ENCODE data around the gene ASXL3.
A peak's percentile ranks its signal among the peaks of the same experiment; 100 is the strongest.

ASXL3 gene

GRCh38 chr18:33660696-33661310 is 82.8 kb downstream of the ASXL3 start:
- DNase-seq (no peak), ATAC-seq (replicated peaks) (no peak)
- no peaks in the 10 kb centered on the region for H3K36me3 Mint-ChIP-seq
- H3K27ac Mint-ChIP-seq: no peak overlapping the region
- no peaks in the 10 kb centered on the region for H3K9me3 Mint-ChIP-seq
- H3K27me3 Mint-ChIP-seq: no peaks in the 10 kb centered on the region
- H3K4me3 Mint-ChIP-seq: no peak overlapping the region
- no peaks in the 10 kb centered on the region for H3K4me1 Mint-ChIP-seq

- no peak overlapping the region for H3K4me3 Mint-ChIP-seq
- H3K27me3 Mint-ChIP-seq: no peaks in the 10 kb centered on the region
- no peak overlapping the region for H3K27ac Mint-ChIP-seq
- no peaks in the 10 kb centered on the region for H3K9me3 Mint-ChIP-seq
- no peak for DNase-seq
- ATAC-seq (replicated peaks): no peak
- no peaks in the 10 kb centered on the region for H3K36me3 Mint-ChIP-seq
- H3K4me1 Mint-ChIP-seq: no peaks in the 10 kb centered on the region
Observed at GRCh38 chr18:33664241-33664874, 86.3 kb downstream of the ASXL3 start.

- ATAC-seq (replicated peaks): no peak
- H3K9me3 Mint-ChIP-seq: no peaks in the 10 kb centered on the region
- no peaks in the 10 kb centered on the region for H3K27me3 Mint-ChIP-seq
- no peak for DNase-seq
- H3K27ac Mint-ChIP-seq: no peak overlapping the region
- no peaks in the 10 kb centered on the region for H3K36me3 Mint-ChIP-seq
- no peaks in the 10 kb centered on the region for H3K4me1 Mint-ChIP-seq
- no peak overlapping the region for H3K4me3 Mint-ChIP-seq
Observed at GRCh38 chr18:33665187-33665586, 87.2 kb downstream of the ASXL3 start.

- no peak for ATAC-seq (replicated peaks)
- Mint-ChIP-seq H3K27me3 (no peaks in the 10 kb centered on the region), H3K36me3 (no peaks in the 10 kb centered on the region), H3K4me3 (no peak overlapping the region), H3K27ac (no peak overlapping the region), H3K9me3 (no peaks in the 10 kb centered on the region), H3K4me1 (no peaks in the 10 kb centered on the region)
- DNase-seq: no peak
Observed at GRCh38 chr18:33665641-33666040, 87.6 kb downstream of the ASXL3 start.

GRCh38 chr18:33666915-33667314 is 88.9 kb downstream of the ASXL3 start:
- no peaks in the 10 kb centered on the region for H3K27me3 Mint-ChIP-seq
- no peaks in the 10 kb centered on the region for H3K9me3 Mint-ChIP-seq
- H3K4me3 Mint-ChIP-seq: no peak overlapping the region
- ATAC-seq (replicated peaks): peak in 1 of 2 donors; percentile 14
- H3K4me1 Mint-ChIP-seq: no peaks in the 10 kb centered on the region
- no peak overlapping the region for H3K27ac Mint-ChIP-seq
- DNase-seq: no peak
- H3K36me3 Mint-ChIP-seq: no peaks in the 10 kb centered on the region

GRCh38 chr18:33669589-33669988 is 91.6 kb downstream of the ASXL3 start:
- Mint-ChIP-seq H3K27me3 (no peaks in the 10 kb centered on the region), H3K4me1 (no peaks in the 10 kb centered on the region), H3K9me3 (no peaks in the 10 kb centered on the region), H3K36me3 (no peaks in the 10 kb centered on the region), H3K27ac (no peak overlapping the region), H3K4me3 (no peak overlapping the region)
- DNase-seq (no peak), ATAC-seq (replicated peaks) (no peak)

GRCh38 chr18:33670029-33670428 is 92.0 kb downstream of the ASXL3 start:
- no peak for ATAC-seq (replicated peaks)
- Mint-ChIP-seq H3K4me3 (no peak overlapping the region), H3K4me1 (no peaks in the 10 kb centered on the region), H3K27me3 (no peaks in the 10 kb centered on the region), H3K27ac (no peak overlapping the region), H3K9me3 (no peaks in the 10 kb centered on the region), H3K36me3 (no peaks in the 10 kb centered on the region)
- no peak for DNase-seq

GRCh38 chr18:33673689-33674088 is 95.7 kb downstream of the ASXL3 start:
- DNase-seq (no peak), ATAC-seq (replicated peaks) (no peak)
- Mint-ChIP-seq H3K4me1 (no peaks in the 10 kb centered on the region), H3K27me3 (no peaks in the 10 kb centered on the region), H3K4me3 (no peak overlapping the region), H3K9me3 (peaks cover 0 to 1% of the 10 kb centered on the region in 2 donors), H3K36me3 (no peaks in the 10 kb centered on the region), H3K27ac (no peak overlapping the region)

GRCh38 chr18:33676593-33676992 is 98.6 kb downstream of the ASXL3 start:
- H3K36me3 Mint-ChIP-seq: no peaks in the 10 kb centered on the region
- H3K27ac Mint-ChIP-seq: no peak overlapping the region
- no peaks in the 10 kb centered on the region for H3K27me3 Mint-ChIP-seq
- no peaks in the 10 kb centered on the region for H3K4me1 Mint-ChIP-seq
- H3K4me3 Mint-ChIP-seq: no peak overlapping the region
- H3K9me3 Mint-ChIP-seq: peaks cover 0 to 1% of the 10 kb centered on the region in 2 donors
- DNase-seq (no peak), ATAC-seq (replicated peaks) (no peak)

GRCh38 chr18:33677891-33678290 is 99.9 kb downstream of the ASXL3 start:
- Mint-ChIP-seq H3K9me3 (peaks cover 0 to 1% of the 10 kb centered on the region in 2 donors), H3K4me1 (no peaks in the 10 kb centered on the region), H3K4me3 (no peak overlapping the region), H3K27ac (no peak overlapping the region), H3K27me3 (no peaks in the 10 kb centered on the region), H3K36me3 (no peaks in the 10 kb centered on the region)
- DNase-seq (no peak), ATAC-seq (replicated peaks) (no peak)

- peaks cover 0 to 2% of the 10 kb centered on the region in 2 donors for H3K9me3 Mint-ChIP-seq
- no peak overlapping the region for H3K27ac Mint-ChIP-seq
- DNase-seq (no peak), ATAC-seq (replicated peaks) (no peak)
- no peaks in the 10 kb centered on the region for H3K36me3 Mint-ChIP-seq
- no peaks in the 10 kb centered on the region for H3K27me3 Mint-ChIP-seq
- H3K4me3 Mint-ChIP-seq: no peak overlapping the region
- no peaks in the 10 kb centered on the region for H3K4me1 Mint-ChIP-seq
Observed at GRCh38 chr18:33682436-33682835, 104.4 kb downstream of the ASXL3 start.

- Mint-ChIP-seq H3K27ac (no peak overlapping the region), H3K27me3 (no peaks in the 10 kb centered on the region), H3K4me3 (no peak overlapping the region), H3K9me3 (peaks cover 0 to 2% of the 10 kb centered on the region in 2 donors), H3K36me3 (no peaks in the 10 kb centered on the region), H3K4me1 (no peaks in the 10 kb centered on the region)
- no peak for ATAC-seq (replicated peaks)
- DNase-seq: no peak
Observed at GRCh38 chr18:33694593-33694992, 116.6 kb downstream of the ASXL3 start.

- H3K4me1 Mint-ChIP-seq: no peaks in the 10 kb centered on the region
- H3K36me3 Mint-ChIP-seq: no peaks in the 10 kb centered on the region
- H3K4me3 Mint-ChIP-seq: no peak overlapping the region
- H3K27ac Mint-ChIP-seq: no peak overlapping the region
- no peaks in the 10 kb centered on the region for H3K27me3 Mint-ChIP-seq
- no peak for DNase-seq
- ATAC-seq (replicated peaks): no peak
- H3K9me3 Mint-ChIP-seq: peaks cover 0 to 2% of the 10 kb centered on the region in 2 donors
Observed at GRCh38 chr18:33696332-33697162, 118.5 kb downstream of the ASXL3 start.

GRCh38 chr18:33697498-33697897 is 119.5 kb downstream of the ASXL3 start:
- ATAC-seq (replicated peaks) (no peak), DNase-seq (no peak)
- no peak overlapping the region for H3K4me3 Mint-ChIP-seq
- no peaks in the 10 kb centered on the region for H3K36me3 Mint-ChIP-seq
- no peaks in the 10 kb centered on the region for H3K4me1 Mint-ChIP-seq
- no peaks in the 10 kb centered on the region for H3K27me3 Mint-ChIP-seq
- H3K9me3 Mint-ChIP-seq: peaks cover 0 to under 1% of the 10 kb centered on the region in 2 donors
- no peak overlapping the region for H3K27ac Mint-ChIP-seq

GRCh38 chr18:33699372-33699771 is 121.4 kb downstream of the ASXL3 start:
- no peak overlapping the region for H3K27ac Mint-ChIP-seq
- DNase-seq: no peak
- no peaks in the 10 kb centered on the region for H3K27me3 Mint-ChIP-seq
- no peaks in the 10 kb centered on the region for H3K36me3 Mint-ChIP-seq
- H3K4me3 Mint-ChIP-seq: no peak overlapping the region
- no peaks in the 10 kb centered on the region for H3K9me3 Mint-ChIP-seq
- no peaks in the 10 kb centered on the region for H3K4me1 Mint-ChIP-seq
- ATAC-seq (replicated peaks): no peak
